ENCODE results near the gene FAHD1. TPM values are rescaled to one million over a fixed set of nuclear protein-coding genes. Genes with fewer than 3 reads are reported as not detected.

The FAHD1 gene
- total and polyA plus RNA-seq, 4 donors = 42.7 to 84.2 (median 61.4) TPM

DNA sequence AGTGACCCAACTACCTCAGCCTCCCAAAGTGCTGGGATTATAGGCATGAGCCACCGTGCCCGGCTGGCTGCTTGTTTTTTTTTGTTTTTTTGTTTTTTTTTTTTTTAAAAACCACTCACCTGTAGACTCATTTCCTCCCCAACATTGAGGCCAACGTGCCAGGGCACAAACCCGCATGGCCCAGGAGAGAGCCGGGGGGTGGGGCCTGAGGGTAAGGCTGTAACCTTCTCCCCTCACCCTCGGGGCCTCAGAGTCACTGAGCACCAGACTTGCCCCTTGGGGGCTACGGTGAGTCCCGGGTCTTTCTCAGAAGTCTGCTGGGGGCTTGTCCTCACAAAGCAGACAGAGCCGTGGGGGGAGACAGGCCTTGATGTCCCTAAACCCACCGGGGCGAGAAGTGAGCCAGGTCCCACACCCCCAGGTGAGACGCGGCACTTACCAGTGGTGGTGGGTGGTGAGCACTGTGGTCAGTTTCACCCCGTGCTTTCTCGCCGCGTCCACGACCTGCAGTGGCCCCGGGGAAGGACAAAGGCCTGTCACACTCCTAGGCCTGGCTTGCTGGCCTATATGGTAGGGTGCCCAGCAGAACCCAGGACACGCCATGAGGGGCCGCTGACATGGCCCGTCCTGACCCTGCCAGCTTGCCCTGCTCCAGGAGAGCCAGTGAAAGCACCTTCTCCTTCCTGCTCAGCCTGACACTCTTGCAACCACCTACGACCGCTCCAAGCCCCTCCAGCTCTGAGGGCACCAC, 5.0 kb upstream of the FAHD1 start:
- Histone ChIP-seq H3K4me1 (ENCODE audit: control insufficient read depth in 4 of 4, insufficient read depth in 4 of 4, low read length in 3 of 4) (peaks cover 11 to 85% (median 77%) of the 10 kb centered on the region in 4 donors), H3K9ac (ENCODE audit: low read depth in 1 of 2, low read length in 2 of 2) (no peak overlapping the region), H3K9me3 (ENCODE audit: control insufficient read depth in 4 of 4, low read length in 3 of 4) (no peaks in the 10 kb centered on the region), H3K27me3 (ENCODE audit: control insufficient read depth in 4 of 4, insufficient read depth in 4 of 4, low read length in 3 of 4) (no peaks in the 10 kb centered on the region), H3K27ac (ENCODE audit: low read depth in 1 of 2, low read length in 2 of 2) (peak overlapping the region; percentile 1 to 35), H3K4me3 (ENCODE audit: low read depth in 1 of 3, low read length in 3 of 3) (no peak overlapping the region), H3K36me3 (ENCODE audit: control insufficient read depth in 4 of 4, insufficient read depth in 3 of 4, low read depth in 1 of 4, low read length in 3 of 4) (peaks cover 10 to 21% (median 20%) of the 10 kb centered on the region in 4 donors)
- DNase-seq (ENCODE audit: low spot score) = peak; percentile 34
- TF ChIP-seq CTCF (IDR thresholded peaks at IDR 0.05; ENCODE audit: low read depth, low read length, missing input control) = no peak
- no peak for TF ChIP-seq TAF1 (conservative IDR thresholded peaks at IDR 0.05)
- TF ChIP-seq RXRA (IDR thresholded peaks at IDR 0.05) = no peak
- no peak for TF ChIP-seq ZBTB33 (IDR thresholded peaks at IDR 0.05)
- no peak for TF ChIP-seq REST (IDR thresholded peaks at IDR 0.05)
- TF ChIP-seq YY1 (IDR thresholded peaks at IDR 0.05) = no peak
- no peak for TF ChIP-seq SP1 (IDR thresholded peaks at IDR 0.05)
- WGBS = 78% methylated on average over 24 of the region's 24 CpGs

GRCh38 chr16:1822801-1823200, 4.2 kb upstream of the FAHD1 start:
- Histone ChIP-seq H3K27ac (ENCODE audit: low read depth in 1 of 2, low read length in 2 of 2) (peak overlapping the region in 1 of 2 donors; percentile 1), H3K9me3 (ENCODE audit: control insufficient read depth in 4 of 4, low read length in 3 of 4) (no peaks in the 10 kb centered on the region), H3K9ac (ENCODE audit: low read depth in 1 of 2, low read length in 2 of 2) (no peak overlapping the region), H3K4me3 (ENCODE audit: low read depth in 1 of 3, low read length in 3 of 3) (no peak overlapping the region), H3K27me3 (ENCODE audit: control insufficient read depth in 4 of 4, insufficient read depth in 4 of 4, low read length in 3 of 4) (no peaks in the 10 kb centered on the region), H3K4me1 (ENCODE audit: control insufficient read depth in 4 of 4, insufficient read depth in 4 of 4, low read length in 3 of 4) (peaks cover 11 to 84% (median 72%) of the 10 kb centered on the region in 4 donors), H3K36me3 (ENCODE audit: control insufficient read depth in 4 of 4, insufficient read depth in 3 of 4, low read depth in 1 of 4, low read length in 3 of 4) (peaks cover 10 to 20% (median 19%) of the 10 kb centered on the region in 4 donors)
- WGBS = 87% methylated on average over 16 of the region's 16 CpGs
- TF ChIP-seq TAF1 (conservative IDR thresholded peaks at IDR 0.05) = no peak
- no peak for TF ChIP-seq CTCF (IDR thresholded peaks at IDR 0.05; ENCODE audit: low read depth, low read length, missing input control)
- TF ChIP-seq EGR1 (IDR thresholded peaks at IDR 0.05; ENCODE audit: low read depth in 2 of 2) = no peak
- TF ChIP-seq FOXA1 (IDR thresholded peaks at IDR 0.05) = no peak
- no peak for TF ChIP-seq RXRA (IDR thresholded peaks at IDR 0.05)
- TF ChIP-seq HNF4A (conservative IDR thresholded peaks at IDR 0.05) = no peak
- no peak for TF ChIP-seq ZBTB33 (IDR thresholded peaks at IDR 0.05)
- DNase-seq (ENCODE audit: low spot score) = no peak

All from liver (tissue), 9 donors.